ENCODE results near the gene ADPGK. TPM values are rescaled to one million over a fixed set of nuclear protein-coding genes. Genes with fewer than 3 reads are reported as not detected.

The ADPGK gene
- polyA plus RNA-seq, 1 donor from 2014 or later, result 33.7 TPM

- no peaks in the 10 kb centered on the region for H3K27me3 ChIP-seq (ENCODE audit: insufficient read depth, low read depth, low read length)
- no peaks in the 10 kb centered on the region for H4K20me1 ChIP-seq (ENCODE audit: insufficient read depth)
- H2AFZ ChIP-seq (ENCODE audit: low read depth, low read length), result no peak overlapping the region
Observed at GRCh38 chr15:72826611-72827010, 43.1 kb upstream of the ADPGK start.

GRCh38 chr15:72825829-72826228, 42.3 kb upstream of the ADPGK start:
- no peaks in the 10 kb centered on the region for H3K36me3 ChIP-seq (ENCODE audit: insufficient read depth, low read length)
- H3K27ac ChIP-seq (ENCODE audit: low read length), result no peak overlapping the region
- H3K4me3 ChIP-seq (ENCODE audit: low read length), result no peak overlapping the region
- H3K9ac ChIP-seq (ENCODE audit: low read length), result no peak overlapping the region
- no peaks in the 10 kb centered on the region for H3K27me3 ChIP-seq (ENCODE audit: insufficient read depth, low read depth, low read length)
- no peak overlapping the region for H2AFZ ChIP-seq (ENCODE audit: low read depth, low read length)
- H3K79me2 ChIP-seq (replicated peaks; ENCODE audit: insufficient read depth, low read length), result no peaks in the 10 kb centered on the region
- no peaks in the 10 kb centered on the region for H3F3A ChIP-seq (ENCODE audit: insufficient read depth, low read length, poor library complexity, severe bottlenecking)
- H3K4me2 ChIP-seq (ENCODE audit: low read length), result no peak overlapping the region
- H3K9me2 ChIP-seq (ENCODE audit: insufficient read depth, low read length), result no peaks in the 10 kb centered on the region
- no peaks in the 10 kb centered on the region for H4K20me1 ChIP-seq (ENCODE audit: insufficient read depth)
- H3K9me3 ChIP-seq (ENCODE audit: low read length), result no peaks in the 10 kb centered on the region
- no peak for TF ChIP-seq EZH2 (IDR thresholded peaks at IDR 0.05; ENCODE audit: borderline replicate concordance, insufficient read depth, low read length, poor library complexity, severe bottlenecking)
- TF ChIP-seq MXI1 (conservative IDR thresholded peaks at IDR 0.05; ENCODE audit: poor library complexity, severe bottlenecking), result no peak
- TF ChIP-seq EP300 (conservative IDR thresholded peaks at IDR 0.05; ENCODE audit: poor library complexity, severe bottlenecking), result no peak
- TF ChIP-seq TAF1 (IDR thresholded peaks at IDR 0.05; ENCODE audit: low read depth), result no peak
- no peak for TF ChIP-seq RAD21 (conservative IDR thresholded peaks at IDR 0.05)
- no peak for TF ChIP-seq POLR2AphosphoS5 (IDR thresholded peaks at IDR 0.05)

More at GRCh38 chr15:72826611-72827010, 43.1 kb upstream of the ADPGK start:
- Histone ChIP-seq H3K79me2 (replicated peaks; ENCODE audit: insufficient read depth, low read length) (no peaks in the 10 kb centered on the region), H3K9me3 (ENCODE audit: low read length) (no peaks in the 10 kb centered on the region), H3K4me3 (ENCODE audit: low read length) (no peak overlapping the region), H3K27ac (ENCODE audit: low read length) (no peak overlapping the region), H3K4me2 (ENCODE audit: low read length) (no peak overlapping the region), H3K36me3 (ENCODE audit: insufficient read depth, low read length) (no peaks in the 10 kb centered on the region), H3F3A (ENCODE audit: insufficient read depth, low read length, poor library complexity, severe bottlenecking) (no peaks in the 10 kb centered on the region), H3K9ac (ENCODE audit: low read length) (no peak overlapping the region), H3K9me2 (ENCODE audit: insufficient read depth, low read length) (no peaks in the 10 kb centered on the region)
- TF ChIP-seq TAF1 (IDR thresholded peaks at IDR 0.05; ENCODE audit: low read depth) (no peak), POLR2AphosphoS5 (IDR thresholded peaks at IDR 0.05) (no peak), RAD21 (conservative IDR thresholded peaks at IDR 0.05) (no peak), EZH2 (IDR thresholded peaks at IDR 0.05; ENCODE audit: borderline replicate concordance, insufficient read depth, low read length, poor library complexity, severe bottlenecking) (no peak), MXI1 (conservative IDR thresholded peaks at IDR 0.05; ENCODE audit: poor library complexity, severe bottlenecking) (no peak), SMC3 (conservative IDR thresholded peaks at IDR 0.05; ENCODE audit: poor library complexity) (no peak), EP300 (conservative IDR thresholded peaks at IDR 0.05; ENCODE audit: poor library complexity, severe bottlenecking) (no peak)
- TF ChIP-seq, protein P1, sequence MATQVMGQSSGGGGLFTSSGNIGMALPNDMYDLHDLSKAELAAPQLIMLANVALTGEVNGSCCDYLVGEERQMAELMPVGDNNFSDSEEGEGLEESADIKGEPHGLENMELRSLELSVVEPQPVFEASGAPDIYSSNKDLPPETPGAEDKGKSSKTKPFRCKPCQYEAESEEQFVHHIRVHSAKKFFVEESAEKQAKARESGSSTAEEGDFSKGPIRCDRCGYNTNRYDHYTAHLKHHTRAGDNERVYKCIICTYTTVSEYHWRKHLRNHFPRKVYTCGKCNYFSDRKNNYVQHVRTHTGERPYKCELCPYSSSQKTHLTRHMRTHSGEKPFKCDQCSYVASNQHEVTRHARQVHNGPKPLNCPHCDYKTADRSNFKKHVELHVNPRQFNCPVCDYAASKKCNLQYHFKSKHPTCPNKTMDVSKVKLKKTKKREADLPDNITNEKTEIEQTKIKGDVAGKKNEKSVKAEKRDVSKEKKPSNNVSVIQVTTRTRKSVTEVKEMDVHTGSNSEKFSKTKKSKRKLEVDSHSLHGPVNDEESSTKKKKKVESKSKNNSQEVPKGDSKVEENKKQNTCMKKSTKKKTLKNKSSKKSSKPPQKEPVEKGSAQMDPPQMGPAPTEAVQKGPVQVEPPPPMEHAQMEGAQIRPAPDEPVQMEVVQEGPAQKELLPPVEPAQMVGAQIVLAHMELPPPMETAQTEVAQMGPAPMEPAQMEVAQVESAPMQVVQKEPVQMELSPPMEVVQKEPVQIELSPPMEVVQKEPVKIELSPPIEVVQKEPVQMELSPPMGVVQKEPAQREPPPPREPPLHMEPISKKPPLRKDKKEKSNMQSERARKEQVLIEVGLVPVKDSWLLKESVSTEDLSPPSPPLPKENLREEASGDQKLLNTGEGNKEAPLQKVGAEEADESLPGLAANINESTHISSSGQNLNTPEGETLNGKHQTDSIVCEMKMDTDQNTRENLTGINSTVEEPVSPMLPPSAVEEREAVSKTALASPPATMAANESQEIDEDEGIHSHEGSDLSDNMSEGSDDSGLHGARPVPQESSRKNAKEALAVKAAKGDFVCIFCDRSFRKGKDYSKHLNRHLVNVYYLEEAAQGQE (IDR thresholded peaks at IDR 0.05; ENCODE audit: borderline replicate concordance), result no peak
- TF ChIP-seq, protein P2, sequence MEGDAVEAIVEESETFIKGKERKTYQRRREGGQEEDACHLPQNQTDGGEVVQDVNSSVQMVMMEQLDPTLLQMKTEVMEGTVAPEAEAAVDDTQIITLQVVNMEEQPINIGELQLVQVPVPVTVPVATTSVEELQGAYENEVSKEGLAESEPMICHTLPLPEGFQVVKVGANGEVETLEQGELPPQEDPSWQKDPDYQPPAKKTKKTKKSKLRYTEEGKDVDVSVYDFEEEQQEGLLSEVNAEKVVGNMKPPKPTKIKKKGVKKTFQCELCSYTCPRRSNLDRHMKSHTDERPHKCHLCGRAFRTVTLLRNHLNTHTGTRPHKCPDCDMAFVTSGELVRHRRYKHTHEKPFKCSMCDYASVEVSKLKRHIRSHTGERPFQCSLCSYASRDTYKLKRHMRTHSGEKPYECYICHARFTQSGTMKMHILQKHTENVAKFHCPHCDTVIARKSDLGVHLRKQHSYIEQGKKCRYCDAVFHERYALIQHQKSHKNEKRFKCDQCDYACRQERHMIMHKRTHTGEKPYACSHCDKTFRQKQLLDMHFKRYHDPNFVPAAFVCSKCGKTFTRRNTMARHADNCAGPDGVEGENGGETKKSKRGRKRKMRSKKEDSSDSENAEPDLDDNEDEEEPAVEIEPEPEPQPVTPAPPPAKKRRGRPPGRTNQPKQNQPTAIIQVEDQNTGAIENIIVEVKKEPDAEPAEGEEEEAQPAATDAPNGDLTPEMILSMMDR (IDR thresholded peaks at IDR 0.05; ENCODE audit: poor library complexity, severe bottlenecking), result no peak
